Loucy (cell line): ENCODE measurements around the gene NCAPH2.

Experiments used
- EZH2phosphoT487 ChIP-seq: fragments of 200-600 bp; IDR thresholded peaks from 2 replicates; pipeline ENCODE4 v1.6.1; 2018; ENCODE audit warnings: antibody characterized with exemption, mild to moderate bottlenecking, moderate library complexity, borderline replicate concordance
- TF ChIP-seq, protein P1 (sequence below): fragments of 200-600 bp; sonication (generic); conservative IDR thresholded peaks from 2 replicates; pipeline ENCODE4 v1.5.1; 2014; ENCODE audit warnings: mild to moderate bottlenecking, antibody characterized with exemption, low read length

DNA sequence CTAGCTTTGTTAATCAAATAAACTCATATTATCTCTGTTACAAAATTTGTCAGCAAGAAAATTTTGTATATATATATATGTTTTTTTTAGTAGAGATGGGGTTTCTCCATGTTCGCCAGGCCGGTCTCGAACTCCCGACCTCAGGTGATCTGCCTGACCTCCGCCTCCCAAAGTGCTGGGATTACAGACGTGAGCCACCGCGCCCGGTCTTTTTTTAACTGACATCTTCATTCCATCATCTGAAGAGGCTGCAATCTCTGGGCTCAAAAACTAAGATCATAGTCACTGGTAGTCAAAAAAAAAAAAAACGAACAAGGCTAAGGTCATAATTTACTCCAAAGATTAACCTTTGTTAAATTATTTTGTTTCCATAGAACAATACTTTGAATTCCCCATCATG lies 32.4 kb downstream of the NCAPH2 start:
- TF ChIP-seq, protein P1, sequence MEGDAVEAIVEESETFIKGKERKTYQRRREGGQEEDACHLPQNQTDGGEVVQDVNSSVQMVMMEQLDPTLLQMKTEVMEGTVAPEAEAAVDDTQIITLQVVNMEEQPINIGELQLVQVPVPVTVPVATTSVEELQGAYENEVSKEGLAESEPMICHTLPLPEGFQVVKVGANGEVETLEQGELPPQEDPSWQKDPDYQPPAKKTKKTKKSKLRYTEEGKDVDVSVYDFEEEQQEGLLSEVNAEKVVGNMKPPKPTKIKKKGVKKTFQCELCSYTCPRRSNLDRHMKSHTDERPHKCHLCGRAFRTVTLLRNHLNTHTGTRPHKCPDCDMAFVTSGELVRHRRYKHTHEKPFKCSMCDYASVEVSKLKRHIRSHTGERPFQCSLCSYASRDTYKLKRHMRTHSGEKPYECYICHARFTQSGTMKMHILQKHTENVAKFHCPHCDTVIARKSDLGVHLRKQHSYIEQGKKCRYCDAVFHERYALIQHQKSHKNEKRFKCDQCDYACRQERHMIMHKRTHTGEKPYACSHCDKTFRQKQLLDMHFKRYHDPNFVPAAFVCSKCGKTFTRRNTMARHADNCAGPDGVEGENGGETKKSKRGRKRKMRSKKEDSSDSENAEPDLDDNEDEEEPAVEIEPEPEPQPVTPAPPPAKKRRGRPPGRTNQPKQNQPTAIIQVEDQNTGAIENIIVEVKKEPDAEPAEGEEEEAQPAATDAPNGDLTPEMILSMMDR, result no peak
- no peak for TF ChIP-seq EZH2phosphoT487
